Smooth muscle cell (in vitro differentiated cells): ENCODE results near the gene HIGD1A. TPM values are rescaled to one million over a fixed set of nuclear protein-coding genes. Genes with fewer than 3 reads are reported as not detected.

Experiments
- DNase-seq: peaks from one replicate; lab custom pipeline; 2025; ENCODE audit not compliant: unreplicated experiment; lab: John Stamatoyannopoulos, UW
- H2AFZ ChIP-seq: fragments of 200-600 bp; sonication (generic); 2 replicates; pipeline ENCODE4 v1.6.0; 2016; ENCODE audit warnings: antibody characterized with exemption, low read depth, mild to moderate bottlenecking
- H3F3A ChIP-seq: fragments of 200-600 bp; sonication (generic); 2 replicates; pipeline ENCODE4 v1.6.0; 2017; ENCODE audit warnings: antibody characterized with exemption, low read depth
- H3K27ac ChIP-seq: fragments of 200-600 bp; sonication (generic); 2 replicates; pipeline ENCODE4 v1.5.1; 2016; ENCODE audit warnings: low read depth, mild to moderate bottlenecking
- H3K27me3 ChIP-seq: fragments of 200-600 bp; sonication (generic); 2 replicates; pipeline ENCODE4 v1.6.1; 2016; ENCODE audit warnings: low read depth, mild to moderate bottlenecking
- H3K36me3 ChIP-seq: fragments of 200-600 bp; sonication (generic); 2 replicates; pipeline ENCODE4 v1.5.1; 2016; ENCODE audit warnings: low read depth
- H3K4me1 ChIP-seq: fragments of 200-600 bp; sonication (generic); 2 replicates; pipeline ENCODE4 v1.5.1; 2016; ENCODE audit warnings: low read depth
- H3K4me2 ChIP-seq: fragments of 200-600 bp; sonication (generic); 2 replicates; pipeline ENCODE4 v1.6.0; 2016; ENCODE audit warnings: mild to moderate bottlenecking
- H3K4me3 ChIP-seq: fragments of 200-600 bp; sonication (generic); 2 replicates; pipeline ENCODE4 v1.5.1; 2016; ENCODE audit warnings: mild to moderate bottlenecking
- H3K79me2 ChIP-seq: fragments of 200-600 bp; sonication (generic); 2 replicates; pipeline ENCODE4 v1.6.0; 2016; ENCODE audit warnings: low read depth, mild to moderate bottlenecking
- H3K9ac ChIP-seq: fragments of 200-600 bp; sonication (generic); 2 replicates; pipeline ENCODE4 v1.6.0; 2016; ENCODE audit warnings: low read depth
- H3K9me3 ChIP-seq: fragments of 200-600 bp; sonication (generic); replicated peaks from 2 replicates; pipeline ENCODE4 v1.5.1; 2016; ENCODE audit warnings: low read depth
- H4K20me1 ChIP-seq: fragments of 200-600 bp; sonication (generic); 2 replicates; pipeline ENCODE4 v1.6.0; 2016; ENCODE audit warnings: low read depth
- CTCF ChIP-seq: fragments of 200-600 bp; sonication (generic); IDR thresholded peaks from 2 replicates; pipeline ENCODE4 v1.5.1; 2017; ENCODE audit warnings: borderline replicate concordance, mild to moderate bottlenecking, antibody characterized with exemption; ENCODE audit not compliant: insufficient read depth, poor library complexity, severe bottlenecking
- WGBS: methylation state at CpG from one replicate; pipeline ENCODE4 v1.1.7; 2016; ENCODE audit warnings: low lambda C conversion rate; 5-methylcytosine and 5-hydroxymethylcytosine counted together
- polyA plus RNA-seq: library from polyadenylated mRNA; unstranded; fragments of >200 nt; fragmentation: Nextera tagmentation; extraction: Ambion mirVana; gene quantifications from 2 replicates; pipeline ENCODE4 v1.2.1, GENCODE V29; 2016
- total RNA-seq: library from RNA; depleted of rRNA; stranded (reverse); fragments of >200 nt; gene quantifications from 2 replicates; pipeline ENCODE4 v1.2.3, GENCODE V29; 2014

HIGD1A gene
- total and polyA plus RNA-seq, 2 experiments from 2014 or later = 159 to 339 TPM

- Histone ChIP-seq H4K20me1 (no peaks in the 10 kb centered on the region), H3K4me3 (no peak overlapping the region), H3K4me2 (peak overlapping the region; percentile 64), H3K9ac (peak overlapping the region; percentile 53), H3K27ac (peak overlapping the region; percentile 85), H3K79me2 (no peaks in the 10 kb centered on the region), H3K36me3 (no peaks in the 10 kb centered on the region), H3K27me3 (no peaks in the 10 kb centered on the region), H2AFZ (no peak overlapping the region), H3K9me3 (no peaks in the 10 kb centered on the region), H3F3A (peaks cover 5% of the 10 kb centered on the region), H3K4me1 (peaks cover 29% of the 10 kb centered on the region)
- no peak for TF ChIP-seq CTCF
- DNase-seq = no peak
These were observed 22.7 kb upstream of the HIGD1A start for GRCh38 chr3:42827023-42827422.

GRCh38 chr3:42826141-42826540, 21.9 kb upstream of the HIGD1A start:
- Histone ChIP-seq H3K27ac (peak overlapping the region; percentile 85), H3K9ac (peak overlapping the region; percentile 53), H3K4me1 (peaks cover 29% of the 10 kb centered on the region), H3K4me2 (peak overlapping the region; percentile 64), H3K4me3 (no peak overlapping the region), H3K9me3 (no peaks in the 10 kb centered on the region), H3F3A (peaks cover 5% of the 10 kb centered on the region), H3K36me3 (no peaks in the 10 kb centered on the region), H2AFZ (no peak overlapping the region), H3K79me2 (no peaks in the 10 kb centered on the region), H3K27me3 (no peaks in the 10 kb centered on the region), H4K20me1 (no peaks in the 10 kb centered on the region)
- DNase-seq = no peak
- TF ChIP-seq CTCF = no peak

GRCh38 chr3:42823351-42823750, 19.1 kb upstream of the HIGD1A start:
- Histone ChIP-seq H4K20me1 (no peaks in the 10 kb centered on the region), H3F3A (peaks cover 5% of the 10 kb centered on the region), H3K4me2 (peak overlapping the region; percentile 54)

More at GRCh38 chr3:42823351-42823750, 19.1 kb upstream of the HIGD1A start:
- H3K9ac ChIP-seq = peak overlapping the region; percentile 62
- 61% methylated on average over 2 of the region's 2 CpGs for WGBS
- DNase-seq = no peak
- no peaks in the 10 kb centered on the region for H3K27me3 ChIP-seq
- no peak for TF ChIP-seq CTCF
- no peaks in the 10 kb centered on the region for H3K36me3 ChIP-seq
- H3K4me1 ChIP-seq = peaks cover 29% of the 10 kb centered on the region
- peak overlapping the region; percentile 83 for H3K27ac ChIP-seq
- no peaks in the 10 kb centered on the region for H3K79me2 ChIP-seq
- peak overlapping the region; percentile 23 for H2AFZ ChIP-seq
- no peaks in the 10 kb centered on the region for H3K9me3 ChIP-seq
- H3K4me3 ChIP-seq = no peak overlapping the region
